ENCODE data around the gene CCDC12. TPM values are rescaled to one million over a fixed set of nuclear protein-coding genes. Genes with fewer than 3 reads are reported as not detected.

The CCDC12 gene
- total and polyA plus RNA-seq, 2 of the 13 experiments (the other 11 are each of a cell fraction or from before 2014, with no cell fraction given) = 30.1 to 49.5 TPM

GRCh38 chr3:46947981-46948791, 28.4 kb downstream of the CCDC12 start (continued):
- TF ChIP-seq ZZZ3 (CRISPR knock-in tag; IDR thresholded peaks at IDR 0.05; ENCODE audit: borderline replicate concordance) = no peak
- peak; percentile 28; the same call in 1 of the 2 replicates for TF ChIP-seq ARID4A (CRISPR knock-in tag; IDR thresholded peaks at IDR 0.05; ENCODE audit: borderline replicate concordance)
- TF ChIP-seq KLF15 (CRISPR knock-in tag; IDR thresholded peaks at IDR 0.05; ENCODE audit: borderline replicate concordance) = no peak
- TF ChIP-seq KMT2B (CRISPR knock-in tag; IDR thresholded peaks at IDR 0.05) = peak; percentile 35; the same call in 1 of the 2 replicates
- TF ChIP-seq SMAD3 (CRISPR knock-in tag; IDR thresholded peaks at IDR 0.05) = no peak
- TF ChIP-seq ZNF124 (CRISPR knock-in tag; IDR thresholded peaks at IDR 0.05) = no peak
- 0 out of 2 replicates have a peak, but pooled peaks have one; percentile 55 for TF ChIP-seq ZBTB20 (CRISPR knock-in tag; IDR thresholded peaks at IDR 0.05; ENCODE audit: borderline replicate concordance, low read depth)
- TF ChIP-seq ZBED4 (CRISPR knock-in tag; IDR thresholded peaks at IDR 0.05; ENCODE audit: borderline replicate concordance) = no peak
- TF ChIP-seq ZNF160 (CRISPR knock-in tag; IDR thresholded peaks at IDR 0.05) = no peak
- TF ChIP-seq ZNF616 (CRISPR knock-in tag; IDR thresholded peaks at IDR 0.05; ENCODE audit: low read depth) = no peak
- no peak for TF ChIP-seq BRF2 (CRISPR knock-in tag; IDR thresholded peaks at IDR 0.05)
- TF ChIP-seq ZNF879 (CRISPR knock-in tag; IDR thresholded peaks at IDR 0.05) = no peak
